H1 (cell line): ENCODE measurements around the gene UBN2. TPM values are rescaled to one million over a fixed set of nuclear protein-coding genes. Genes with fewer than 3 reads are reported as not detected.

Source experiments
- CTCF ChIA-PET: fragments of 300-600 bp; sonication (Branson Sonifier 250); formaldehyde crosslinking; loops from one replicate; lab custom pipeline; 2021; ENCODE audit not compliant: partially characterized antibody; lab: Charles Lee
- POLR2A ChIA-PET: fragments of 300-600 bp; sonication (Branson Sonifier 250); formaldehyde crosslinking; loops from one replicate; lab custom pipeline; 2021; ENCODE audit warnings: inconsistent platforms; ENCODE audit not compliant: partially characterized antibody; lab: Charles Lee
- DNase-seq, 2 experiments: peaks; one replicate each; pipeline versions ENCODE4 v3.0.0 to v3.0.0-alpha.2; 2010 to 2022; ENCODE audit warnings: low spot score in 2 of 2, low read depth in 1 of 2, mixed read lengths in 1 of 2
- FAIRE-seq: peaks from 2 replicates; lab custom pipeline; 2011; peaks lifted over from hg19 to GRCh38; lab: Jason Lieb, UNC
- H2AFZ ChIP-seq: 2 replicates; pipeline ENCODE4 v1.8.1; 2012; ENCODE audit warnings: low read length, inconsistent platforms
- H2AK5ac ChIP-seq: 2 replicates; pipeline ENCODE4 v1.6.1; 2013; ENCODE audit warnings: low read depth, low read length
- H2BK120ac ChIP-seq: replicated peaks from 2 replicates; pipeline ENCODE3; 2013; ENCODE audit warnings: low read depth, low read length, inconsistent platforms
- H2BK12ac ChIP-seq: 2 replicates; pipeline ENCODE4 v1.6.1; 2013; ENCODE audit warnings: low read depth, low read length
- H2BK15ac ChIP-seq: 2 replicates; pipeline ENCODE4 v1.6.1; 2013; ENCODE audit warnings: low read length
- H2BK20ac ChIP-seq: 2 replicates; pipeline ENCODE4 v1.6.1; 2013; ENCODE audit warnings: low read length
- H2BK5ac ChIP-seq: 2 replicates; pipeline ENCODE4 v1.6.1; 2013; ENCODE audit warnings: low read depth, low read length
- H3K14ac ChIP-seq: 2 replicates; pipeline ENCODE4 v1.6.1; 2013; ENCODE audit warnings: inconsistent platforms; ENCODE audit not compliant: insufficient read length
- H3K18ac ChIP-seq: 2 replicates; pipeline ENCODE4 v1.6.1; 2013; ENCODE audit warnings: low read length; ENCODE audit errors: extremely low read depth
- H3K23ac ChIP-seq: 2 replicates; pipeline ENCODE4 v1.6.1; 2013; ENCODE audit warnings: inconsistent platforms; ENCODE audit not compliant: insufficient read length
- H3K23me2 ChIP-seq: 2 replicates; pipeline ENCODE4 v1.6.1; 2013; ENCODE audit warnings: low read depth, low read length
- H3K27ac ChIP-seq: 2 replicates; pipeline ENCODE4 v1.6.1; 2011; ENCODE audit warnings: low read depth, low read length, inconsistent platforms
- H3K27me3 ChIP-seq, 4 experiments: replicated peaks in 1 of 4; 1 replicate in 1 of 4; 2 replicates in 3 of 4; pipeline versions ENCODE4 v1.6.1 to v1.8.1; 2011 to 2013; ENCODE audit warnings: low read length in 3 of 4, mild to moderate bottlenecking in 3 of 4, inconsistent platforms in 2 of 4, mixed read lengths in 2 of 4, moderate library complexity in 1 of 4; ENCODE audit not compliant: control insufficient read depth in 3 of 4, insufficient read depth in 3 of 4; ENCODE audit errors: extremely low read depth in 1 of 4
- H3K36me3 ChIP-seq, 4 experiments: 2 replicates each; pipeline versions ENCODE4 v1.6.1 to v1.8.1; 2011 to 2013; ENCODE audit warnings: mild to moderate bottlenecking in 4 of 4, low read length in 3 of 4, moderate library complexity in 2 of 4, control low read depth in 1 of 4, inconsistent platforms in 1 of 4; ENCODE audit not compliant: insufficient read depth in 4 of 4, control insufficient read depth in 2 of 4
- H3K4ac ChIP-seq: replicated peaks from 2 replicates; pipeline ENCODE3; 2013; ENCODE audit warnings: low read length, low read depth, mixed read lengths, inconsistent platforms; ENCODE audit not compliant: insufficient read length
- H3K4me1 ChIP-seq, 4 experiments: replicated peaks in 1 of 4; 1 replicate in 1 of 4; 2 replicates in 3 of 4; pipeline versions ENCODE4 v1.6.1 to v1.8.1; 2011 to 2013; ENCODE audit warnings: low read length in 3 of 4, inconsistent platforms in 2 of 4, mixed read lengths in 1 of 4; ENCODE audit not compliant: insufficient read depth in 4 of 4, control insufficient read depth in 3 of 4
- H3K4me2 ChIP-seq, 2 experiments: 2 replicates each; pipeline versions ENCODE4 v1.6.1 to v1.8.1; 2011 to 2013; ENCODE audit warnings: low read depth in 2 of 2, low read length in 2 of 2, control low read depth in 1 of 2, inconsistent platforms in 1 of 2, mild to moderate bottlenecking in 1 of 2; ENCODE audit not compliant: insufficient read depth in 1 of 2
- H3K4me3 ChIP-seq, 4 experiments: fragments of 200-600, 300-600 bp in 1 of 4; sonication (generic), shearing (Covaris generic), sonication (Bioruptor Twin) in 1 of 4; 2 replicates each; pipeline versions ENCODE4 v1.5.1 to v1.8.1; 2011 to 2016; ENCODE audit warnings: low read length in 4 of 4, low read depth in 3 of 4, control low read depth in 2 of 4, inconsistent platforms in 2 of 4, mild to moderate bottlenecking in 2 of 4, mixed read lengths in 1 of 4, moderate library complexity in 1 of 4; ENCODE audit not compliant: insufficient read depth in 2 of 4; ENCODE audit errors: extremely low read depth in 1 of 4
- H3K56ac ChIP-seq: replicated peaks from 2 replicates; pipeline ENCODE3; 2013; ENCODE audit warnings: low read depth, mild to moderate bottlenecking, mixed read lengths, low read length, inconsistent platforms; ENCODE audit not compliant: insufficient read length
- H3K79me1 ChIP-seq: 2 replicates; pipeline ENCODE4 v1.6.1; 2013; ENCODE audit warnings: low read depth, low read length, control low read depth
- H3K79me2 ChIP-seq, 2 experiments: 2 replicates each; pipeline versions ENCODE4 v1.6.1 to v1.8.1; 2012 to 2013; ENCODE audit warnings: low read length in 2 of 2, mild to moderate bottlenecking in 2 of 2, inconsistent platforms in 1 of 2; ENCODE audit not compliant: insufficient read depth in 2 of 2, control insufficient read depth in 1 of 2
- H3K9ac ChIP-seq, 4 experiments: replicated peaks in 1 of 4; 1 replicate in 1 of 4; 2 replicates in 3 of 4; pipeline versions ENCODE4 v1.6.1 to v1.8.1; 2011 to 2013; ENCODE audit warnings: low read depth in 3 of 4, low read length in 3 of 4, control low read depth in 2 of 4, mild to moderate bottlenecking in 2 of 4, moderate library complexity in 2 of 4, inconsistent platforms in 1 of 4; ENCODE audit errors: extremely low read depth in 1 of 4
- H3K9me3 ChIP-seq, 2 experiments: 2 replicates each; pipeline versions ENCODE4 v1.6.1 to v1.8.1; 2012 to 2013; ENCODE audit warnings: mild to moderate bottlenecking in 2 of 2, moderate library complexity in 2 of 2, control low read depth in 1 of 2, inconsistent platforms in 1 of 2, low read depth in 1 of 2, low read length in 1 of 2, mixed read lengths in 1 of 2; ENCODE audit not compliant: insufficient read depth in 2 of 2
- H4K20me1 ChIP-seq, 2 experiments: replicated peaks in 1 of 2; 2 replicates each; pipeline versions ENCODE3 to v1.8.1; 2011 to 2013; ENCODE audit warnings: inconsistent platforms in 2 of 2, low read length in 2 of 2, mild to moderate bottlenecking in 1 of 2; ENCODE audit not compliant: insufficient read depth in 2 of 2, control insufficient read depth in 1 of 2
- H4K5ac ChIP-seq: 2 replicates; pipeline ENCODE4 v1.6.1; 2013; ENCODE audit warnings: low read length, low read depth, mixed read lengths, inconsistent platforms; ENCODE audit not compliant: insufficient read length
- H4K8ac ChIP-seq: 2 replicates; pipeline ENCODE4 v1.8.0; 2013; ENCODE audit warnings: mild to moderate bottlenecking, moderate library complexity, low read length, inconsistent platforms; ENCODE audit not compliant: insufficient read depth; ENCODE audit errors: extremely low read depth
- H4K91ac ChIP-seq: replicated peaks from 2 replicates; pipeline ENCODE3; 2013; ENCODE audit warnings: low read length, mixed read lengths, inconsistent platforms; ENCODE audit not compliant: insufficient read length
- CREB1 ChIP-seq: IDR thresholded peaks from 2 replicates; pipeline ENCODE4 v1.6.1; 2012; ENCODE audit warnings: inconsistent platforms
- SUZ12 ChIP-seq: fragments of 200-600 bp; sonication (generic); IDR thresholded peaks from 2 replicates; pipeline ENCODE4 v1.6.1; 2012; ENCODE audit warnings: mild to moderate bottlenecking, inconsistent platforms, low read length, moderate library complexity, mixed read lengths
- WGBS, 2 experiments: shearing (Covaris generic) in 1 of 2; methylation state at CpG; one replicate each; pipeline versions ENCODE4 v1.1.6 to v1.1.7; 2013 to 2015; ENCODE audit warnings: low lambda C conversion rate in 2 of 2, mixed read lengths in 2 of 2, inconsistent platforms in 1 of 2, low coverage in 1 of 2, missing lambda C conversion rate in 1 of 2; ENCODE audit not compliant: insufficient replicate concordance in 2 of 2, insufficient coverage in 1 of 2, insufficient read length in 1 of 2; ENCODE audit errors: extremely low coverage in 1 of 2, missing lambda C conversion rate in 1 of 2; 5-methylcytosine and 5-hydroxymethylcytosine counted together
- polyA plus RNA-seq, 7 experiments: library from polyadenylated mRNA; depleted of rRNA in 3 of 7; stranded (reverse) in 5 of 7; unstranded in 2 of 7; fragments of >200 nt in 5 of 7; fragments of 200-250 nt in 2 of 7; gene quantifications; 1 replicate in 5 of 7; 2 replicates in 1 of 7; 4 replicates in 1 of 7; pipeline versions ENCODE4 v1.2.1 to v1.2.3, GENCODE V29; 2011 to 2013; ENCODE audit warnings: missing spikeins in 2 of 7, mixed read lengths in 2 of 7
- total RNA-seq: library from RNA; stranded (reverse); fragmentation: NEBNext Ultra II Directional; extraction: Animal tissue kit (Norgen Biotek cat#: 25700); gene quantifications from 2 replicates; pipeline ENCODE4 v1.2.1, GENCODE V29; 2021

Gene UBN2
- total and polyA plus RNA-seq, 2 of the 8 experiments (the other 6 are each of a cell fraction or from before 2014, with no cell fraction given), result 4.1 to 39.6 TPM

DNA sequence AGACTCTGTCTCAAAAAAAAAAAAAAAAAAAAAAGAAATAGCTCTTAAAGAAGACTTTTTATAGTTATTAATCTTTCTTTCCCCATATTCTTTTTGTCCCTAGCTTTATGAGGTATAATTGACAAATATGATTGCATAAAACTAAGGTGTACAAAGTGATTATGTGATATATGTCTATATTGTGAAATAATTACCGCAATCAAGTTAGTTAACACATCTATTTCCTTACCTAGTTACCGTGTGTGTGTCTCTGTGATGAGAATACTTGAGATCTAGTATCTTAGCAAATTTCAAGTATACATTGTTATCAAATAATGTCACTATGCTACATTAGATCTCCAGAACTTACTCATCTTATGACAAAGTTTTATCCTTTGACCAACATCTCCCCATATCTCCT, 30.7 kb upstream of the UBN2 start:
- Histone ChIP-seq H2BK120ac (no peak overlapping the region), H2BK5ac (no peak overlapping the region), H3K4ac (no peak overlapping the region), H4K5ac (no peak overlapping the region), H3K4me2 (no peak overlapping the region), H2BK12ac (no peak overlapping the region), H4K8ac (no peak overlapping the region), H4K91ac (no peak overlapping the region), H3K27me3 (no peaks in the 10 kb centered on the region), H3K4me1 (no peaks in the 10 kb centered on the region), H3K4me3 (no peak overlapping the region), H3K23ac (no peak overlapping the region), H3K18ac (no peak overlapping the region), H3K56ac (no peak overlapping the region), H3K27ac (no peak overlapping the region), H2AFZ (no peak overlapping the region), H2BK15ac (no peak overlapping the region), H3K9ac (no peak overlapping the region), H3K79me2 (no peaks in the 10 kb centered on the region), H3K9me3 (no peaks in the 10 kb centered on the region), H3K79me1 (no peaks in the 10 kb centered on the region), H3K23me2 (no peaks in the 10 kb centered on the region), H4K20me1 (no peaks in the 10 kb centered on the region), H3K14ac (no peak overlapping the region), H2AK5ac (no peak overlapping the region), H2BK20ac (no peak overlapping the region), H3K36me3 (no peaks in the 10 kb centered on the region)
- DNase-seq, result no peak
- no peak for FAIRE-seq
- ChIA-PET CTCF (no interaction called here), POLR2A (interaction anchor here (0.7 kb wide), 1 partner anchor 41 kb away, joined by 3 read pairs; no protein-coding TSS in a partner anchor)
- 98% methylated on average over 2 of the region's 2 CpGs; no CpG with 5 or more reads in 1 of the 2 experiments for whole genome bisulfite sequencing, 2 experiments
- TF ChIP-seq SUZ12 (no peak), CREB1 (no peak)
